ENCODE results near the gene ATP2A1. TPM values are rescaled to one million over a fixed set of nuclear protein-coding genes. Genes with fewer than 3 reads are reported as not detected.

The ATP2A1 gene
- total and polyA plus RNA-seq, 2 experiments from 2014 or later = 0.09 to 0.11 TPM

DNA sequence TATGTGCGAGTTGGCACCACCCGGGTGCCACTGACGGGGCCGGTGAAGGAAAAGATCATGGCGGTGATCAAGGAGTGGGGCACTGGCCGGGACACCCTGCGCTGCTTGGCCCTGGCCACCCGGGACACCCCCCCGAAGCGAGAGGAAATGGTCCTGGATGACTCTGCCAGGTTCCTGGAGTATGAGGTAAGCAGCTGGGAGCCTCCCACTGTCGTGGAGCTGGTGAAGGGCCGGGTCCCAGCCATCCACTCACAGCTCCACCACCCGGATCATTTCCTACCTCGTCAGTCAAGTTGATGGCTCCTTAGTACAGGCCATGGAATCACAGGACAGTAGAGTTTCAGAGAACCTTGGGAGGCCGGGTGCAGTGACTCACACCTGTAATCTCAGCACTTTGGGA, 20.0 kb downstream of the ATP2A1 start:
- H3K4me2 ChIP-seq (ENCODE audit: unreplicated experiment) = no peak overlapping the region
- H3K9me2 ChIP-seq (ENCODE audit: insufficient read depth) = no peaks in the 10 kb centered on the region
- H3K9ac ChIP-seq = no peak overlapping the region
- no peaks in the 10 kb centered on the region for H3K36me3 ChIP-seq (ENCODE audit: low read depth)
- no peak overlapping the region for H3K4me3 ChIP-seq
- H3F3A ChIP-seq (ENCODE audit: insufficient read depth) = no peaks in the 10 kb centered on the region
- no peaks in the 10 kb centered on the region for H3K4me1 ChIP-seq (ENCODE audit: insufficient read depth)
- in situ Hi-C loops (cut with MboI) = no loop called here
- TF ChIP-seq EZH2phosphoT487 (IDR thresholded peaks at IDR 0.05; ENCODE audit: insufficient read depth, low read depth) (no peak), EZH2 (IDR thresholded peaks at IDR 0.05; ENCODE audit: insufficient read depth, poor library complexity, severe bottlenecking) (no peak)
- H4K20me1 ChIP-seq (ENCODE audit: insufficient read depth) = no peaks in the 10 kb centered on the region
- H3K79me2 ChIP-seq (ENCODE audit: insufficient read depth) = no peaks in the 10 kb centered on the region
- no peaks in the 10 kb centered on the region for H3K27me3 ChIP-seq (replicated peaks; ENCODE audit: insufficient read depth)
- WGBS, 2 experiments (ENCODE audit: low coverage in 1 of 2, low lambda C conversion rate in 2 of 2, missing lambda C conversion rate in 2 of 2) = 91 to 93% methylated on average over 15 of the region's 15 CpGs
- no peak for DNase-seq
- no peaks in the 10 kb centered on the region for H3K9me3 ChIP-seq (ENCODE audit: low read depth)
- H2AFZ ChIP-seq = no peak overlapping the region
- no peak overlapping the region for H3K27ac ChIP-seq

GRCh38 chr16:28898942-28899341, 20.7 kb downstream of the ATP2A1 start:
- Histone ChIP-seq H3F3A (ENCODE audit: insufficient read depth) (no peaks in the 10 kb centered on the region), H3K27ac (no peak overlapping the region), H3K4me3 (no peak overlapping the region), H3K4me2 (ENCODE audit: unreplicated experiment) (no peak overlapping the region), H3K9me3 (ENCODE audit: low read depth) (no peaks in the 10 kb centered on the region), H3K36me3 (ENCODE audit: low read depth) (no peaks in the 10 kb centered on the region), H2AFZ (no peak overlapping the region), H3K9ac (no peak overlapping the region), H3K79me2 (ENCODE audit: insufficient read depth) (no peaks in the 10 kb centered on the region), H3K27me3 (replicated peaks; ENCODE audit: insufficient read depth) (no peaks in the 10 kb centered on the region), H3K4me1 (ENCODE audit: insufficient read depth) (no peaks in the 10 kb centered on the region), H3K9me2 (ENCODE audit: insufficient read depth) (no peaks in the 10 kb centered on the region), H4K20me1 (ENCODE audit: insufficient read depth) (no peaks in the 10 kb centered on the region)
- TF ChIP-seq EZH2 (IDR thresholded peaks at IDR 0.05; ENCODE audit: insufficient read depth, poor library complexity, severe bottlenecking) = no peak
- no peak for TF ChIP-seq EZH2phosphoT487 (IDR thresholded peaks at IDR 0.05; ENCODE audit: insufficient read depth, low read depth)
- DNase-seq = no peak
- WGBS, 2 experiments (ENCODE audit: low coverage in 1 of 2, low lambda C conversion rate in 2 of 2, missing lambda C conversion rate in 2 of 2) = 80 to 83% methylated on average over 4 of the region's 4 CpGs
- in situ Hi-C loops (cut with MboI) = no loop called here

DNA sequence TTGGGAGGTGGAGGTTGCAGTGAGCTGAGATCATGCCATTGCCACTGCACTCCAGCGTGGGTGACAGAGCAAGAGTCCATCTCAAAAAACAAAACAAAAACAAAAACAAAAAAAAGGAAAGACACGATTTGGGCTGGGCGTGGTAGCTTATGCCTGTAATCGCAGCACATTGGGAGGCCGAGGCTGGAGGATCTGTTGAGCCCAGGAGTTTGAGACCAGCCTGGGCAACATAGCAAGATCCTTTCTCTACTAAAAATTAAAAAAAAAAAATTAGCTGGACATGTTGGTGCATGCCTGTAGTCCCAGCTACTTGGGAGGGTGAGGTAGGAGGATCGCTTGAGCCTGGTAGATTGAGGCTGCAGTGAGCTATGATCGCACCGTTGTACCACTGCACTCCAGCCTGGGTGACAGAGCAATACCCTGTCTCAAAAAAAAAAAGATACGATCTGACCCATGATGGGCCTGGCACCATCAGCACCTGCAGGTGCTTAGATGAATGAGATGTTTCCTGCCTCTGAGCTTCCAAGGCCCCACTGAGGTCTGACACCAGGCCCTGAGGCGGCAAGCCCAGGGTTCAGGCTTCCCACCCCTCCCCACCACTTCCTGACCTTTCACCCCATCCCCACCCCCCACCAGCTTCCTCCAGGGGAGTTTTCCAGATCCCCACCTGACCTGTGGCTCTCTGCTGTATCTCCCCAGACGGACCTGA, 21.7 kb downstream of the ATP2A1 start:
- TF ChIP-seq EZH2phosphoT487 (IDR thresholded peaks at IDR 0.05; ENCODE audit: insufficient read depth, low read depth) = no peak
- no peak for TF ChIP-seq EZH2 (IDR thresholded peaks at IDR 0.05; ENCODE audit: insufficient read depth, poor library complexity, severe bottlenecking)
- 90 to 97% methylated on average over 9 to 11 of the region's 11 CpGs for WGBS, 2 experiments (ENCODE audit: low coverage in 1 of 2, low lambda C conversion rate in 2 of 2, missing lambda C conversion rate in 2 of 2)

DNA sequence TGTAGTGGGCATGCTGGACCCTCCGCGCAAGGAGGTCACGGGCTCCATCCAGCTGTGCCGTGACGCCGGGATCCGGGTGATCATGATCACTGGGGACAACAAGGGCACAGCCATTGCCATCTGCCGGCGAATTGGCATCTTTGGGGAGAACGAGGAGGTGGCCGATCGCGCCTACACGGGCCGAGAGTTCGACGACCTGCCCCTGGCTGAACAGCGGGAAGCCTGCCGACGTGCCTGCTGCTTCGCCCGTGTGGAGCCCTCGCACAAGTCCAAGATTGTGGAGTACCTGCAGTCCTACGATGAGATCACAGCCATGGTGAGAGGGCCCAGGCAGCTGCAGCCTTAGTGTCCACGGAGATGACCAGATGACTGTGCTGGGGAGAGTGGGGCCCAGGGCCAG, 22.3 kb downstream of the ATP2A1 start:
- in situ Hi-C loops (cut with MboI) = no loop called here

More for the DNA sequence above, 21.7 kb downstream of the ATP2A1 start:
- Histone ChIP-seq H3K9me2 (ENCODE audit: insufficient read depth) (no peaks in the 10 kb centered on the region), H3F3A (ENCODE audit: insufficient read depth) (no peaks in the 10 kb centered on the region), H3K79me2 (ENCODE audit: insufficient read depth) (no peaks in the 10 kb centered on the region), H4K20me1 (ENCODE audit: insufficient read depth) (no peaks in the 10 kb centered on the region), H3K4me1 (ENCODE audit: insufficient read depth) (no peaks in the 10 kb centered on the region), H3K27ac (no peak overlapping the region), H3K4me2 (ENCODE audit: unreplicated experiment) (no peak overlapping the region), H3K4me3 (no peak overlapping the region), H3K27me3 (replicated peaks; ENCODE audit: insufficient read depth) (no peaks in the 10 kb centered on the region), H3K9me3 (ENCODE audit: low read depth) (no peaks in the 10 kb centered on the region), H3K36me3 (ENCODE audit: low read depth) (no peaks in the 10 kb centered on the region), H3K9ac (no peak overlapping the region), H2AFZ (no peak overlapping the region)
- no peak for DNase-seq
- in situ Hi-C loops (cut with MboI) = no loop called here

More for the DNA sequence above, 22.3 kb downstream of the ATP2A1 start:
- WGBS, 2 experiments (ENCODE audit: low coverage in 1 of 2, low lambda C conversion rate in 2 of 2, missing lambda C conversion rate in 2 of 2) = 90 to 91% methylated on average over 22 to 25 of the region's 25 CpGs
- no peak overlapping the region for H3K4me3 ChIP-seq
- no peaks in the 10 kb centered on the region for H3F3A ChIP-seq (ENCODE audit: insufficient read depth)
- no peak overlapping the region for H3K9ac ChIP-seq
- H4K20me1 ChIP-seq (ENCODE audit: insufficient read depth) = no peaks in the 10 kb centered on the region
- no peak overlapping the region for H3K4me2 ChIP-seq (ENCODE audit: unreplicated experiment)
- H3K27ac ChIP-seq = no peak overlapping the region
- H3K79me2 ChIP-seq (ENCODE audit: insufficient read depth) = no peaks in the 10 kb centered on the region
- no peaks in the 10 kb centered on the region for H3K36me3 ChIP-seq (ENCODE audit: low read depth)
- no peak for TF ChIP-seq EZH2phosphoT487 (IDR thresholded peaks at IDR 0.05; ENCODE audit: insufficient read depth, low read depth)
- no peak for TF ChIP-seq EZH2 (IDR thresholded peaks at IDR 0.05; ENCODE audit: insufficient read depth, poor library complexity, severe bottlenecking)
- H2AFZ ChIP-seq = no peak overlapping the region
- no peaks in the 10 kb centered on the region for H3K27me3 ChIP-seq (replicated peaks; ENCODE audit: insufficient read depth)
- H3K9me2 ChIP-seq (ENCODE audit: insufficient read depth) = no peaks in the 10 kb centered on the region
- DNase-seq = no peak
- H3K9me3 ChIP-seq (ENCODE audit: low read depth) = no peaks in the 10 kb centered on the region
- no peaks in the 10 kb centered on the region for H3K4me1 ChIP-seq (ENCODE audit: insufficient read depth)

All from GM23248 (cell line).